Measurements from ENCODE around the gene RANBP9.

DNA sequence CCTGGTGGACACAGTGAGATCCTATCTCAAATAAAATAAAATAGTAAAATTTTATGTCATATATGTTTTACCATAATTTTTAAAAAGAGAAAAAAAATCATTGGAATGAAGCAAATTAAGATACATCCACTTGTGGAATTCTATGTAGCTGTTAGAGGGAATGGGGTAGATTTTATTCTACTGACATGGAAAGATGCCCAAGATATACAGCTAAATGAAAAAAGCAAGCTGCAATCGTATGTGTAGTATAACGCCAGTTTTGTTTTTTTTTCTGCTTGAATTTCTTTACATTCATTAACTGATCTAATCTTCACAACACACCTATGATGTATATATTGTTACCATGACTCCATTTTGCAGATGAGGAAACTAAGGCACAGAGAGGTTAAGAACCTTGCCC is 23.4 kb upstream of the RANBP9 start:
- TF ChIP-seq GATA2 (IDR thresholded peaks at IDR 0.05; ENCODE audit: low read depth, low read length) (no peak), GATA3 (IDR thresholded peaks at IDR 0.05; ENCODE audit: low read depth, low read length) (no peak)

All from SH-SY5Y (cell line).